HEK293 (cell line): Measurements from ENCODE around the gene ADAMTS17.

Experiments
- CTCF ChIA-PET: fragments of 350-600 bp; formaldehyde crosslinking; extraction: SDS; loops from one replicate; lab custom pipeline; 2021; ENCODE audit warnings: antibody characterized with exemption; lab: Yijun Ruan, JAX
- POLR2A ChIA-PET: fragments of 300-600 bp; formaldehyde crosslinking; extraction: SDS; loops from one replicate; lab custom pipeline; 2020; ENCODE audit warnings: antibody characterized with exemption, inconsistent platforms; lab: Yijun Ruan, JAX
- H3K27ac ChIP-seq: fragments of 200-500 bp; sonication (Bioruptor generic); 2 replicates; pipeline ENCODE4 v1.5.1; 2014; ENCODE audit warnings: low read depth, low read length, control low read depth, inconsistent platforms; ENCODE audit errors: extremely low read depth
- H3K36me3 ChIP-seq, 2 experiments: fragments of 200-500 bp in 1 of 2; sonication (Bioruptor generic) in 1 of 2; 1 replicate in 1 of 2; 2 replicates in 1 of 2; pipeline ENCODE4 v1.5.1; 2014 to 2017; ENCODE audit warnings: inconsistent platforms in 2 of 2, low read length in 2 of 2; ENCODE audit not compliant: control insufficient read depth in 2 of 2, insufficient read depth in 1 of 2
- H3K4me1 ChIP-seq: fragments of 200-500 bp; sonication (Bioruptor generic); 2 replicates; pipeline ENCODE4 v1.5.1; 2014; ENCODE audit warnings: mild to moderate bottlenecking, low read length, inconsistent platforms; ENCODE audit not compliant: control insufficient read depth, insufficient read depth
- H3K4me3 ChIP-seq: 2 replicates; pipeline ENCODE4 v1.5.1; 2011; ENCODE audit warnings: low read depth, mild to moderate bottlenecking, control low read depth, low read length, moderate library complexity
- H3K9me3 ChIP-seq: fragments of 200-500 bp; sonication (Bioruptor generic); 2 replicates; pipeline ENCODE4 v1.5.1; 2014; ENCODE audit warnings: low read depth, low read length, inconsistent platforms; ENCODE audit not compliant: control insufficient read depth, insufficient read depth
- BCL11B ChIP-seq: fragments of 450-650 bp; formaldehyde crosslinking; IDR thresholded peaks from 2 replicates; pipeline ENCODE4 v1.5.1; 2016; ENCODE audit warnings: low read depth, missing biosample characterization, missing genetic modification characterization
- GLIS1 ChIP-seq: fragments of 450-650 bp; formaldehyde crosslinking; IDR thresholded peaks from 2 replicates; pipeline ENCODE4 v1.5.1; 2016; ENCODE audit warnings: missing biosample characterization, missing genetic modification characterization
- HOXD13 ChIP-seq: sonication (generic); formaldehyde crosslinking; IDR thresholded peaks from 2 replicates; pipeline ENCODE4 v1.8.0; 2022; ENCODE audit warnings: missing genetic modification reagents, borderline replicate concordance
- KLF1 ChIP-seq: fragments of 450-650 bp; formaldehyde crosslinking; IDR thresholded peaks from 2 replicates; pipeline ENCODE4 v1.5.1; 2016; ENCODE audit warnings: missing biosample characterization, missing genetic modification characterization
- KLF8 ChIP-seq: fragments of 450-650 bp; formaldehyde crosslinking; IDR thresholded peaks from 2 replicates; pipeline ENCODE4 v1.5.1; 2016; ENCODE audit warnings: missing biosample characterization, missing genetic modification characterization
- SETDB1 ChIP-seq: IDR thresholded peaks from one replicate; pipeline ENCODE4 v1.6.1; 2017; ENCODE audit warnings: mild to moderate bottlenecking, low read length, moderate library complexity, mixed read lengths; ENCODE audit not compliant: insufficient read length
- ZBTB1 ChIP-seq: fragments of 450-650 bp; formaldehyde crosslinking; IDR thresholded peaks from 2 replicates; pipeline ENCODE4 v1.5.1; 2016; ENCODE audit warnings: missing biosample characterization, missing genetic modification characterization
- ZNF121 ChIP-seq: fragments of 450-650 bp; formaldehyde crosslinking; IDR thresholded peaks from 2 replicates; pipeline ENCODE4 v1.5.1; 2016; ENCODE audit warnings: missing biosample characterization, missing genetic modification characterization
- ZNF239 ChIP-seq: fragments of 450-650 bp; formaldehyde crosslinking; IDR thresholded peaks from 2 replicates; pipeline ENCODE4 v1.5.1; 2016; ENCODE audit warnings: missing biosample characterization, missing genetic modification characterization
- ZNF350 ChIP-seq: fragments of 450-650 bp; formaldehyde crosslinking; IDR thresholded peaks from 2 replicates; pipeline ENCODE4 v1.5.0; 2017; ENCODE audit warnings: missing biosample characterization, mild to moderate bottlenecking, missing genetic modification characterization
- ZNF548 ChIP-seq: fragments of 450-650 bp; formaldehyde crosslinking; IDR thresholded peaks from 2 replicates; pipeline ENCODE4 v1.5.1; 2016; ENCODE audit warnings: missing biosample characterization, missing genetic modification characterization
- ZNF549 ChIP-seq: fragments of 450-650 bp; IDR thresholded peaks from 2 replicates; pipeline ENCODE4 v1.5.1; 2018; ENCODE audit warnings: missing biosample characterization, missing genetic modification characterization, mild to moderate bottlenecking, inconsistent platforms, moderate library complexity
- ZNF623 ChIP-seq: fragments of 450-650 bp; formaldehyde crosslinking; IDR thresholded peaks from 2 replicates; pipeline ENCODE4 v1.5.1; 2016; ENCODE audit warnings: missing biosample characterization, missing genetic modification characterization
- ZNF670 ChIP-seq: fragments of 450-650 bp; formaldehyde crosslinking; IDR thresholded peaks from 2 replicates; pipeline ENCODE4 v1.5.1; 2016; ENCODE audit warnings: missing biosample characterization, missing genetic modification characterization, low read depth
- TF ChIP-seq, protein P1 (sequence below): fragments of 450-650 bp; formaldehyde crosslinking; conservative IDR thresholded peaks from 2 replicates; pipeline ENCODE4 v1.5.1; 2016; ENCODE audit warnings: low read depth, missing biosample characterization, missing genetic modification characterization
- TF ChIP-seq, protein P2 (sequence below): fragments of 450-650 bp; formaldehyde crosslinking; IDR thresholded peaks from 2 replicates; pipeline ENCODE4 v1.5.1; 2016; ENCODE audit warnings: missing biosample characterization, missing genetic modification characterization
- TF ChIP-seq, protein P3 (sequence below): fragments of 450-650 bp; formaldehyde crosslinking; IDR thresholded peaks from 2 replicates; pipeline ENCODE4 v1.5.1; 2016; ENCODE audit warnings: missing biosample characterization, missing genetic modification characterization
- TF ChIP-seq, protein P4 (sequence below): fragments of 450-650 bp; formaldehyde crosslinking; IDR thresholded peaks from 2 replicates; pipeline ENCODE4; 2016; ENCODE audit warnings: missing biosample characterization, missing genetic modification characterization
- TF ChIP-seq, protein P5 (sequence below): fragments of 450-650 bp; formaldehyde crosslinking; IDR thresholded peaks from 2 replicates; pipeline ENCODE4 v1.5.1; 2016; ENCODE audit warnings: missing biosample characterization, missing genetic modification characterization, low read depth
- TF ChIP-seq, protein P6 (sequence below): fragments of 450-650 bp; formaldehyde crosslinking; conservative IDR thresholded peaks from 2 replicates; pipeline ENCODE4 v1.5.1; 2016; ENCODE audit warnings: low read depth, missing biosample characterization, missing genetic modification characterization
- TF ChIP-seq, protein P7 (sequence below): fragments of 450-650 bp; formaldehyde crosslinking; IDR thresholded peaks from 2 replicates; pipeline ENCODE4 v1.5.1; 2016; ENCODE audit warnings: missing biosample characterization, missing genetic modification characterization

The ADAMTS17 gene

DNA sequence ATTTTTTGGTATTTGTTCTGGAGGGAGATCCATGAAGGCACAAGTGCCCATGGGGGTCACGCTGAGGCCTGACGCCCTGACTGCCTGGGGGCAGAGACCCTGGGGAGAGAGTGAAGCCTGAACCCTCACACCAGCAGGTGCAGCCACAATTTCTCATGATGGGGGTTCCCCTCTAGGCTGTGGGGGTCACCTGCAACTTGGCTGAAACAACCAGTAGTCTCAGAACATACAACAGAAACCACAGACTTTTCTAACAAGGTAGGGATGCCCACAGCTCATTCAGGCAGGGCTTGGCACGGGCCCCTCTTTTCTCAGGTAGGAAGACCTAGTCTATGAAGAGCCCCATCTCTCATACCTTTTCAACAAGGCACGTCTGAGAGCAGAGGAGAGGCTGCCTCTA lies 245.1 kb downstream of the ADAMTS17 start:
- H3K4me1 ChIP-seq: peaks cover 23% of the 10 kb centered on the region
- H3K27ac ChIP-seq: no peak overlapping the region
- no peaks in the 10 kb centered on the region for H3K36me3 ChIP-seq
- H3K9me3 ChIP-seq: no peaks in the 10 kb centered on the region
- no peak for TF ChIP-seq KLF8 (tag by site-specific recombination)
- TF ChIP-seq, protein P1, sequence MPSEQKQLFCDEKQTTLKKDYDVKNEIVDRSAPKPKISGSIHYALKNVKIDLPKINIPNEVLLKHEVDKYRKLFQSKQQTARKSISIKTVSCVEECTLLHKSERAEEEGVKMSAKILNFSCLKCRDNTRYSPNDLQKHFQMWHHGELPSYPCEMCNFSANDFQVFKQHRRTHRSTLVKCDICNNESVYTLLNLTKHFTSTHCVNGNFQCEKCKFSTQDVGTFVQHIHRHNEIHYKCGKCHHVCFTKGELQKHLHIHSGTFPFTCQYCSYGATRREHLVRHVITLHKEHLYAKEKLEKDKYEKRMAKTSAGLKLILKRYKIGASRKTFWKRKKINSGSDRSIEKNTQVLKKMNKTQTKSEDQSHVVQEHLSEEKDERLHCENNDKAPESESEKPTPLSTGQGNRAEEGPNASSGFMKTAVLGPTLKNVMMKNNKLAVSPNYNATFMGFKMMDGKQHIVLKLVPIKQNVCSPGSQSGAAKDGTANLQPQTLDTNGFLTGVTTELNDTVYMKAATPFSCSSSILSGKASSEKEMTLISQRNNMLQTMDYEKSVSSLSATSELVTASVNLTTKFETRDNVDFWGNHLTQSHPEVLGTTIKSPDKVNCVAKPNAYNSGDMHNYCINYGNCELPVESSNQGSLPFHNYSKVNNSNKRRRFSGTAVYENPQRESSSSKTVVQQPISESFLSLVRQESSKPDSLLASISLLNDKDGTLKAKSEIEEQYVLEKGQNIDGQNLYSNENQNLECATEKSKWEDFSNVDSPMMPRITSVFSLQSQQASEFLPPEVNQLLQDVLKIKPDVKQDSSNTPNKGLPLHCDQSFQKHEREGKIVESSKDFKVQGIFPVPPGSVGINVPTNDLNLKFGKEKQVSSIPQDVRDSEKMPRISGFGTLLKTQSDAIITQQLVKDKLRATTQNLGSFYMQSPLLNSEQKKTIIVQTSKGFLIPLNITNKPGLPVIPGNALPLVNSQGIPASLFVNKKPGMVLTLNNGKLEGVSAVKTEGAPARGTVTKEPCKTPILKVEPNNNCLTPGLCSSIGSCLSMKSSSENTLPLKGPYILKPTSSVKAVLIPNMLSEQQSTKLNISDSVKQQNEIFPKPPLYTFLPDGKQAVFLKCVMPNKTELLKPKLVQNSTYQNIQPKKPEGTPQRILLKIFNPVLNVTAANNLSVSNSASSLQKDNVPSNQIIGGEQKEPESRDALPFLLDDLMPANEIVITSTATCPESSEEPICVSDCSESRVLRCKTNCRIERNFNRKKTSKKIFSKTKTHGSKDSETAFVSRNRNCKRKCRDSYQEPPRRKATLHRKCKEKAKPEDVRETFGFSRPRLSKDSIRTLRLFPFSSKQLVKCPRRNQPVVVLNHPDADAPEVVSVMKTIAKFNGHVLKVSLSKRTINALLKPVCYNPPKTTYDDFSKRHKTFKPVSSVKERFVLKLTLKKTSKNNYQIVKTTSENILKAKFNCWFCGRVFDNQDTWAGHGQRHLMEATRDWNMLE (tag by site-specific recombination): no peak
- TF ChIP-seq ZNF121: no peak
- no peak for TF ChIP-seq ZNF350 (tag by site-specific recombination)
- TF ChIP-seq BCL11B (tag by site-specific recombination): no peak
- no peak for TF ChIP-seq ZNF548 (tag by site-specific recombination)
- TF ChIP-seq, protein P2, sequence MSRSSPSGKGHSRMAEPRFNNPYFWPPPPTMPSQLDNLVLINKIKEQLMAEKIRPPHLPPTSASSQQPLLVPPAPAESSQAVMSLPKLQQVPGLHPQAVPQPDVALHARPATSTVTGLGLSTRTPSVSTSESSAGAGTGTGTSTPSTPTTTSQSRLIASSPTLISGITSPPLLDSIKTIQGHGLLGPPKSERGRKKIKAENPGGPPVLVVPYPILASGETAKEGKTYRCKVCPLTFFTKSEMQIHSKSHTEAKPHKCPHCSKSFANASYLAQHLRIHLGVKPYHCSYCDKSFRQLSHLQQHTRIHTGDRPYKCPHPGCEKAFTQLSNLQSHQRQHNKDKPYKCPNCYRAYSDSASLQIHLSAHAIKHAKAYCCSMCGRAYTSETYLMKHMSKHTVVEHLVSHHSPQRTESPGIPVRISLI (tag by site-specific recombination): no peak
- no peak for TF ChIP-seq KLF1
- no peak for TF ChIP-seq GLIS1 (tag by site-specific recombination)
- no peak for TF ChIP-seq ZNF670
- POLR2A ChIA-PET: no interaction called here
- no peak overlapping the region for H3K4me3 ChIP-seq
- CTCF ChIA-PET: no interaction called here

DNA sequence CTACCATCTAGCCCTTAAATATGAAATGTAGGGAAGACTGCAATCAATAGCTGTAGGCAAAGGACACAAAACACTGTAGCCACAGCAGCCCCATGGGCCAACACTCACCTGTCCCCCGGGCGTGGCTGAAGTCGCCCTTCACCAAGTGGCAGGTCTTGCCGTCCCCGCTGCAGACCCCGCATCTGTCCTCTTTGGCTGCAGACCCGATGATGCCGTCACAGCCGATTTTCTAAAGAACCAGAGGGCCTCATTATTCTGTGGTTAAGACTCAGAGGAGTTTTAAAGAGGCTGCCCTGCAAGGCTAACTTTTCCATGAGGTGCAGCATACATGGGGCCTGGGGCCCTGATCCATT lies 245.6 kb downstream of the ADAMTS17 start:
- no peaks in the 10 kb centered on the region for H3K36me3 ChIP-seq
- no peak overlapping the region for H3K27ac ChIP-seq
- H3K4me3 ChIP-seq: no peak overlapping the region
- ChIA-PET POLR2A (no interaction called here), CTCF (no interaction called here)
- peaks cover 23% of the 10 kb centered on the region for H3K4me1 ChIP-seq
- no peaks in the 10 kb centered on the region for H3K9me3 ChIP-seq
- TF ChIP-seq, protein P3, sequence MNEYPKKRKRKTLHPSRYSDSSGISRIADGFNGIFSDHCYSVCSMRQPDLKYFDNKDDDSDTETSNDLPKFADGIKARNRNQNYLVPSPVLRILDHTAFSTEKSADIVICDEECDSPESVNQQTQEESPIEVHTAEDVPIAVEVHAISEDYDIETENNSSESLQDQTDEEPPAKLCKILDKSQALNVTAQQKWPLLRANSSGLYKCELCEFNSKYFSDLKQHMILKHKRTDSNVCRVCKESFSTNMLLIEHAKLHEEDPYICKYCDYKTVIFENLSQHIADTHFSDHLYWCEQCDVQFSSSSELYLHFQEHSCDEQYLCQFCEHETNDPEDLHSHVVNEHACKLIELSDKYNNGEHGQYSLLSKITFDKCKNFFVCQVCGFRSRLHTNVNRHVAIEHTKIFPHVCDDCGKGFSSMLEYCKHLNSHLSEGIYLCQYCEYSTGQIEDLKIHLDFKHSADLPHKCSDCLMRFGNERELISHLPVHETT (tag by site-specific recombination): no peak
- TF ChIP-seq, protein P4, sequence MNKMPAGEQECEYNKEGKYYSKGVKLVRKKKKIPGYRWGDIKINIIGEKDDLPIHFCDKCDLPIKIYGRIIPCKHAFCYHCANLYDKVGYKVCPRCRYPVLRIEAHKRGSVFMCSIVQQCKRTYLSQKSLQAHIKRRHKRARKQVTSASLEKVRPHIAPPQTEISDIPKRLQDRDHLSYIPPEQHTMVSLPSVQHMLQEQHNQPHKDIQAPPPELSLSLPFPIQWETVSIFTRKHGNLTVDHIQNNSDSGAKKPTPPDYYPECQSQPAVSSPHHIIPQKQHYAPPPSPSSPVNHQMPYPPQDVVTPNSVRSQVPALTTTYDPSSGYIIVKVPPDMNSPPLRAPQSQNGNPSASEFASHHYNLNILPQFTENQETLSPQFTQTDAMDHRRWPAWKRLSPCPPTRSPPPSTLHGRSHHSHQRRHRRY (tag by site-specific recombination): no peak
- TF ChIP-seq ZNF623 (no peak), ZBTB1 (no peak), ZNF239 (no peak), HOXD13 (CRISPR knock-in tag) (no peak), SETDB1 (no peak), ZNF549 (tag by site-specific recombination) (no peak)
- TF ChIP-seq, protein P5, sequence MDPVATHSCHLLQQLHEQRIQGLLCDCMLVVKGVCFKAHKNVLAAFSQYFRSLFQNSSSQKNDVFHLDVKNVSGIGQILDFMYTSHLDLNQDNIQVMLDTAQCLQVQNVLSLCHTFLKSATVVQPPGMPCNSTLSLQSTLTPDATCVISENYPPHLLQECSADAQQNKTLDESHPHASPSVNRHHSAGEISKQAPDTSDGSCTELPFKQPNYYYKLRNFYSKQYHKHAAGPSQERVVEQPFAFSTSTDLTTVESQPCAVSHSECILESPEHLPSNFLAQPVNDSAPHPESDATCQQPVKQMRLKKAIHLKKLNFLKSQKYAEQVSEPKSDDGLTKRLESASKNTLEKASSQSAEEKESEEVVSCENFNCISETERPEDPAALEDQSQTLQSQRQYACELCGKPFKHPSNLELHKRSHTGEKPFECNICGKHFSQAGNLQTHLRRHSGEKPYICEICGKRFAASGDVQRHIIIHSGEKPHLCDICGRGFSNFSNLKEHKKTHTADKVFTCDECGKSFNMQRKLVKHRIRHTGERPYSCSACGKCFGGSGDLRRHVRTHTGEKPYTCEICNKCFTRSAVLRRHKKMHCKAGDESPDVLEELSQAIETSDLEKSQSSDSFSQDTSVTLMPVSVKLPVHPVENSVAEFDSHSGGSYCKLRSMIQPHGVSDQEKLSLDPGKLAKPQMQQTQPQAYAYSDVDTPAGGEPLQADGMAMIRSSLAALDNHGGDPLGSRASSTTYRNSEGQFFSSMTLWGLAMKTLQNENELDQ: no peak
- TF ChIP-seq, protein P6, sequence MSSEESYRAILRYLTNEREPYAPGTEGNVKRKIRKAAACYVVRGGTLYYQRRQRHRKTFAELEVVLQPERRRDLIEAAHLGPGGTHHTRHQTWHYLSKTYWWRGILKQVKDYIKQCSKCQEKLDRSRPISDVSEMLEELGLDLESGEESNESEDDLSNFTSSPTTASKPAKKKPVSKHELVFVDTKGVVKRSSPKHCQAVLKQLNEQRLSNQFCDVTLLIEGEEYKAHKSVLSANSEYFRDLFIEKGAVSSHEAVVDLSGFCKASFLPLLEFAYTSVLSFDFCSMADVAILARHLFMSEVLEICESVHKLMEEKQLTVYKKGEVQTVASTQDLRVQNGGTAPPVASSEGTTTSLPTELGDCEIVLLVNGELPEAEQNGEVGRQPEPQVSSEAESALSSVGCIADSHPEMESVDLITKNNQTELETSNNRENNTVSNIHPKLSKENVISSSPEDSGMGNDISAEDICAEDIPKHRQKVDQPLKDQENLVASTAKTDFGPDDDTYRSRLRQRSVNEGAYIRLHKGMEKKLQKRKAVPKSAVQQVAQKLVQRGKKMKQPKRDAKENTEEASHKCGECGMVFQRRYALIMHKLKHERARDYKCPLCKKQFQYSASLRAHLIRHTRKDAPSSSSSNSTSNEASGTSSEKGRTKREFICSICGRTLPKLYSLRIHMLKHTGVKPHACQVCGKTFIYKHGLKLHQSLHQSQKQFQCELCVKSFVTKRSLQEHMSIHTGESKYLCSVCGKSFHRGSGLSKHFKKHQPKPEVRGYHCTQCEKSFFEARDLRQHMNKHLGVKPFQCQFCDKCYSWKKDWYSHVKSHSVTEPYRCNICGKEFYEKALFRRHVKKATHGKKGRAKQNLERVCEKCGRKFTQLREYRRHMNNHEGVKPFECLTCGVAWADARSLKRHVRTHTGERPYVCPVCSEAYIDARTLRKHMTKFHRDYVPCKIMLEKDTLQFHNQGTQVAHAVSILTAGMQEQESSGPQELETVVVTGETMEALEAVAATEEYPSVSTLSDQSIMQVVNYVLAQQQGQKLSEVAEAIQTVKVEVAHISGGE (tag by site-specific recombination): no peak
- TF ChIP-seq, protein P7, sequence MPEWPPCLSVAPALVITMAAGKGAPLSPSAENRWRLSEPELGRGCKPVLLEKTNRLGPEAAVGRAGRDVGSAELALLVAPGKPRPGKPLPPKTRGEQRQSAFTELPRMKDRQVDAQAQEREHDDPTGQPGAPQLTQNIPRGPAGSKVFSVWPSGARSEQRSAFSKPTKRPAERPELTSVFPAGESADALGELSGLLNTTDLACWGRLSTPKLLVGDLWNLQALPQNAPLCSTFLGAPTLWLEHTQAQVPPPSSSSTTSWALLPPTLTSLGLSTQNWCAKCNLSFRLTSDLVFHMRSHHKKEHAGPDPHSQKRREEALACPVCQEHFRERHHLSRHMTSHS: no peak
